NB4 (cell line): ENCODE data around the gene BHLHE23.

Source experiments
- DNase-seq: peaks from one replicate; pipeline ENCODE4 v3.0.0; 2010; ENCODE audit warnings: low read depth
- H3K4me3 ChIP-seq: one replicate; pipeline ENCODE4 v1.5.1; 2011; ENCODE audit warnings: mild to moderate bottlenecking, low read depth, low read length, moderate library complexity
- CTCF ChIP-seq: IDR thresholded peaks from one replicate; pipeline ENCODE4 v1.5.1; 2012; ENCODE audit warnings: low read depth, low read length
- MAX ChIP-seq: IDR thresholded peaks from 2 replicates; pipeline ENCODE4 v1.6.1; 2011; ENCODE audit warnings: low read depth, low read length
- MYC ChIP-seq: IDR thresholded peaks from 2 replicates; pipeline ENCODE4 v1.6.1; 2011; ENCODE audit warnings: low read depth, low read length
- POLR2A ChIP-seq: IDR thresholded peaks from 2 replicates; pipeline ENCODE4 v1.6.1; 2011; ENCODE audit warnings: mild to moderate bottlenecking; ENCODE audit not compliant: insufficient read length; ENCODE audit errors: extremely low read depth

BHLHE23 gene

GRCh38 chr20:63000036-63000435, 6.7 kb downstream of the BHLHE23 start:
- TF ChIP-seq POLR2A (no peak), MAX (no peak), MYC (no peak), CTCF (no peak)
- H3K4me3 ChIP-seq: no peak overlapping the region
- DNase-seq: no peak

DNA sequence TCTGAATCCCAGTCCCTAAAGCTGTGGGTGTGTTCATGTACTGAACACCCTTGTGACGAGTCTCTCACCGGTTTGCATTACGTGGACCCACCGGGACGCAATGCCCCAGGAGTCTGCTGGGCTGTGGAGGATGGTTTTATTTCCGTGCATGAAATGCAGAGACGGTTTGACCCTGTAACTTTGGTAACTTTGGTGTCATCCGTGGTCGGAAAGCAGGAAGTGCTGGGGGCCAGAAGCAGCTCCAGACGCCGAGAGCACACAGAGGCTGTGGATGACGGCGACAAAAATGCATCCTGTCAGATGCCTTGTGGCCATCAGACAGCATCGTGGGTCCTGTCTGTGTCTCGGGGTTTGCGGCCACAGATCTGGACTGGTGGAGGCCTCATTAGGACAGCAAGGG, 7.2 kb downstream of the BHLHE23 start:
- peak; percentile 78 for DNase-seq
- TF ChIP-seq MYC (no peak), POLR2A (no peak), MAX (no peak), CTCF (no peak)
- H3K4me3 ChIP-seq: no peak overlapping the region

- DNase-seq: no peak
- no peak for TF ChIP-seq MAX
- TF ChIP-seq POLR2A: no peak
- TF ChIP-seq CTCF: no peak
- no peak for TF ChIP-seq MYC
- H3K4me3 ChIP-seq: no peak overlapping the region
These were observed 8.3 kb downstream of the BHLHE23 start for GRCh38 chr20:62998449-62998848.

DNA sequence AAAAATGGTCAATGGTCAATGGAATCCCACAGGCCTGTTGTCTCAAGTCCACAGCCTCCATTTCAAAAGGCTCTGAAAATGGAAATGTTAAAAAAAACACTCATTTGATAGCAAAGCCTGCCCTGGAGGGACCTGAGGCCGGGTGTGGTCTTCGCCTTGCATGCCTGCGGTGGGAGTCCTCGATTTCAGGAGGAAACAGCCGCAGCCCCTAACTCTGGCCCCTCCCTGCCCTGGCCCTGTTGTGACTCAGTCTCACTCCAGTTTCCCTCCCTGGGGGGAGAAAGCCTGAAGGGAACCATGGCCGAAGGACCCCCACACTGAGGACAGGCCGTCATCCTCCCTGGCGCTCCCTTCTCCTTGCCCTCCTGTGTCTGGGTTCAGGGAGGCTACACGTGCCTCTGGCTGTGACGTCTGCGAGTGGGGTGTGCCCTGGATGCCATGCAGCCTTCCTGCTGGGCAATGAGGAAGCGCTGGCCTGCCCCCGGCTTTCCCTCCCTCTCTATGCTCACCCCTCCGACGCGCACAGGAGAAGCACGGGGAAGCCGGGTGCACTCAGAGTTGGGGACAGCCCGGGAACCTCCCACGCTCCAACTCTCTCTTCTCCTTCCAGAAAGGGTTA, 9.2 kb downstream of the BHLHE23 start:
- no peak overlapping the region for H3K4me3 ChIP-seq
- peak; percentile 83 for DNase-seq
- TF ChIP-seq MYC: peak; percentile 60
- TF ChIP-seq CTCF: no peak
- peak; percentile 87 for TF ChIP-seq MAX
- TF ChIP-seq POLR2A: no peak

DNA sequence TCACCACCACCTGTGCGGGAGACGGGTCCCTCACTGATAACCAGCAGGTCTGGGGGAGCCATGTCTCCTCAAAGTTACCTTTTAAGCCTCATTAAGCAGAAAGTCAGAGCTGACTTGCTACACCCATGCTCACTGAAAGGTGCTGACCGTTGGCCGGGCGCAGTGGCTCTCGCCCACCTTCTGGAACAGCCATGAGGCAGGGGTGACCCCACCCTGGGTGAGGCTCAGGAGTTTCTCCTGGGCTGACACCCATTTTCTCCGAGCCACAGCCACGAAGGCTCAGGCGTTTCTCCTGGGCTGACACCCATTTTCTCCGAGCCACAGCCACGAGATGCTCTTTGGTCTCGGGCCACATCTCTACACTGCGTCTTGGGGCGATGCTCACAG, 10.2 kb downstream of the BHLHE23 start:
- no peak overlapping the region for H3K4me3 ChIP-seq
- TF ChIP-seq MAX (no peak), POLR2A (no peak), CTCF (no peak), MYC (no peak)
- DNase-seq: no peak
